GM12878 (cell line): Measurements from ENCODE around the gene TTF2. TPM values are rescaled to one million over a fixed set of nuclear protein-coding genes. Genes with fewer than 3 reads are reported as not detected.

Experiments used
- BHLHE40 ChIP-seq, 2 experiments: fragments of 450-650 bp in 1 of 2; IDR thresholded peaks; 2 replicates each; pipeline ENCODE4 v1.6.1; 2011 to 2017; ENCODE audit warnings: low read depth in 2 of 2, borderline replicate concordance in 1 of 2, improper control_type of control experiment in 1 of 2, low read length in 1 of 2, mild to moderate bottlenecking in 1 of 2
- BRCA1 ChIP-seq: IDR thresholded peaks from 2 replicates; pipeline ENCODE4 v1.6.1; 2011; ENCODE audit warnings: low read depth, low read length, improper control_type of control experiment
- CEBPB ChIP-seq, 2 experiments: fragments of 150-350 bp in 1 of 2; IDR thresholded peaks; 2 replicates each; pipeline ENCODE4 v1.6.1; 2012 to 2014; ENCODE audit warnings: low read depth in 2 of 2, low read length in 2 of 2, borderline replicate concordance in 1 of 2, inconsistent platforms in 1 of 2
- CHD4 ChIP-seq: fragments of 200-600 bp; sonication (generic); IDR thresholded peaks from 2 replicates; pipeline ENCODE4 v1.6.1; 2016; ENCODE audit warnings: mild to moderate bottlenecking
- EGR1 ChIP-seq, 2 experiments: IDR thresholded peaks; 1 replicate in 1 of 2; 2 replicates in 1 of 2; pipeline ENCODE4 v1.6.1; 2011 to 2012; ENCODE audit warnings: low read depth in 2 of 2, low read length in 2 of 2, borderline replicate concordance in 1 of 2, mild to moderate bottlenecking in 1 of 2, moderate library complexity in 1 of 2
- FOXK2 ChIP-seq: fragments of 450-650 bp; IDR thresholded peaks from 2 replicates; pipeline ENCODE4 v1.6.1; 2017; ENCODE audit warnings: mild to moderate bottlenecking, moderate library complexity
- GATAD2B ChIP-seq: fragments of 450-650 bp; conservative IDR thresholded peaks from 2 replicates; pipeline ENCODE4 v1.6.1; 2017; ENCODE audit warnings: low read depth, mild to moderate bottlenecking, moderate library complexity
- HCFC1 ChIP-seq: fragments of 150-350 bp; IDR thresholded peaks from 2 replicates; pipeline ENCODE4 v1.6.1; 2014; ENCODE audit warnings: low read length
- HDAC6 ChIP-seq: fragments of 200-600 bp; sonication (generic); IDR thresholded peaks from one replicate; pipeline ENCODE4 v1.8.0; 2017; ENCODE audit warnings: antibody characterized with exemption; ENCODE audit not compliant: unreplicated experiment
- IRF4 ChIP-seq: IDR thresholded peaks from 2 replicates; pipeline ENCODE4 v1.6.1; 2011; ENCODE audit warnings: low read depth, low read length
- MYB ChIP-seq: fragments of 150-350 bp; IDR thresholded peaks from 2 replicates; pipeline ENCODE4 v1.6.1; 2014; ENCODE audit warnings: mild to moderate bottlenecking, low read depth, low read length, borderline replicate concordance
- RFX5 ChIP-seq: IDR thresholded peaks from 2 replicates; pipeline ENCODE4 v1.6.1; 2011; ENCODE audit warnings: low read depth, low read length, improper control_type of control experiment
- RUNX3 ChIP-seq: IDR thresholded peaks from 2 replicates; pipeline ENCODE4 v1.6.1; 2012; ENCODE audit warnings: low read length, inconsistent platforms
- SMAD1 ChIP-seq: fragments of 450-650 bp; IDR thresholded peaks from 2 replicates; pipeline ENCODE4 v1.6.1; 2018; ENCODE audit warnings: mild to moderate bottlenecking, low read depth; ENCODE audit not compliant: partially characterized antibody
- SMARCA5 ChIP-seq: fragments of 450-650 bp; IDR thresholded peaks from 2 replicates; pipeline ENCODE4 v1.6.1; 2017; ENCODE audit warnings: mild to moderate bottlenecking
- SP1 ChIP-seq: IDR thresholded peaks from one replicate; pipeline ENCODE4 v1.6.1; 2011; ENCODE audit warnings: low read depth, low read length
- SREBF2 ChIP-seq: IDR thresholded peaks from 2 replicates; pipeline ENCODE4 v1.6.1; 2012; ENCODE audit warnings: mild to moderate bottlenecking, low read length
- STAT3 ChIP-seq: IDR thresholded peaks from 2 replicates; pipeline ENCODE4 v1.6.1; 2011; ENCODE audit warnings: low read depth, low read length, improper control_type of control experiment
- TCF3 ChIP-seq: IDR thresholded peaks from 2 replicates; pipeline ENCODE4 v1.6.1; 2012; ENCODE audit warnings: low read depth, mild to moderate bottlenecking, low read length, borderline replicate concordance; ENCODE audit not compliant: insufficient read depth
- ZNF274 ChIP-seq: IDR thresholded peaks from one replicate; pipeline ENCODE4 v1.8.0; 2011; ENCODE audit not compliant: insufficient read length, insufficient read depth
- ZNF384 ChIP-seq: IDR thresholded peaks from 2 replicates; pipeline ENCODE4 v1.6.1; 2012; ENCODE audit warnings: low read depth, mild to moderate bottlenecking, low read length, improper control_type of control experiment, borderline replicate concordance
- ZZZ3 ChIP-seq: IDR thresholded peaks from 2 replicates; pipeline ENCODE4 v1.6.1; 2011; ENCODE audit warnings: low read depth; ENCODE audit not compliant: control insufficient read depth, insufficient read length
- polyA plus RNA-seq, 11 experiments: library from polyadenylated mRNA; depleted of rRNA in 4 of 11; unstranded in 6 of 11; stranded (reverse) in 5 of 11; fragments of >200 nt; fragmentation: Nextera tagmentation in 4 of 11; fragmentation: Illumina TruSeq in 1 of 11; extraction: Ambion mirVana in 4 of 11; extraction: Trizol in 1 of 11; gene quantifications; 1 replicate in 1 of 11; 2 replicates in 10 of 11; pipeline versions ENCODE4 v1.2.1 to v1.2.3, GENCODE V29; 2011 to 2016; ENCODE audit warnings: inconsistent platforms in 2 of 11, missing spikeins in 2 of 11, low read depth in 1 of 11
- total RNA-seq, 4 experiments: library from RNA; depleted of rRNA in 3 of 4; stranded (reverse); fragments of >200 nt in 3 of 4; fragmentation: Illumina TruSeq in 1 of 4; extraction: Trizol in 1 of 4; gene quantifications; 2 replicates each; pipeline versions ENCODE4 v1.2.1 to v1.2.3, GENCODE V29; 2013 to 2021
- TF ChIP-seq, protein P1 (sequence below): IDR thresholded peaks from 2 replicates; pipeline ENCODE4 v1.6.1; 2011; ENCODE audit warnings: borderline replicate concordance, low read depth, mild to moderate bottlenecking, moderate library complexity, mixed read lengths, low read length; ENCODE audit not compliant: insufficient read depth; ENCODE audit errors: extremely low read length
- TF ChIP-seq, protein P2 (sequence below): IDR thresholded peaks from 2 replicates; pipeline ENCODE4 v1.6.1; 2011; ENCODE audit warnings: low read depth, mild to moderate bottlenecking, low read length, moderate library complexity, borderline replicate concordance; ENCODE audit errors: extremely low read depth
- TF ChIP-seq, protein P3 (sequence below): fragments of 450-650 bp; IDR thresholded peaks from 2 replicates; pipeline ENCODE4 v1.6.1; 2017; ENCODE audit warnings: borderline replicate concordance
- TF ChIP-seq, protein P4 (sequence below): IDR thresholded peaks from 2 replicates; pipeline ENCODE4 v1.6.1; 2011; ENCODE audit warnings: low read depth, low read length, improper control_type of control experiment, borderline replicate concordance

The TTF2 gene
- total and polyA plus RNA-seq, 10 of the 15 experiments (the other 5 are each of a cell fraction or from before 2014, with no cell fraction given) = 17.7 to 134 (median 78.2) TPM

DNA sequence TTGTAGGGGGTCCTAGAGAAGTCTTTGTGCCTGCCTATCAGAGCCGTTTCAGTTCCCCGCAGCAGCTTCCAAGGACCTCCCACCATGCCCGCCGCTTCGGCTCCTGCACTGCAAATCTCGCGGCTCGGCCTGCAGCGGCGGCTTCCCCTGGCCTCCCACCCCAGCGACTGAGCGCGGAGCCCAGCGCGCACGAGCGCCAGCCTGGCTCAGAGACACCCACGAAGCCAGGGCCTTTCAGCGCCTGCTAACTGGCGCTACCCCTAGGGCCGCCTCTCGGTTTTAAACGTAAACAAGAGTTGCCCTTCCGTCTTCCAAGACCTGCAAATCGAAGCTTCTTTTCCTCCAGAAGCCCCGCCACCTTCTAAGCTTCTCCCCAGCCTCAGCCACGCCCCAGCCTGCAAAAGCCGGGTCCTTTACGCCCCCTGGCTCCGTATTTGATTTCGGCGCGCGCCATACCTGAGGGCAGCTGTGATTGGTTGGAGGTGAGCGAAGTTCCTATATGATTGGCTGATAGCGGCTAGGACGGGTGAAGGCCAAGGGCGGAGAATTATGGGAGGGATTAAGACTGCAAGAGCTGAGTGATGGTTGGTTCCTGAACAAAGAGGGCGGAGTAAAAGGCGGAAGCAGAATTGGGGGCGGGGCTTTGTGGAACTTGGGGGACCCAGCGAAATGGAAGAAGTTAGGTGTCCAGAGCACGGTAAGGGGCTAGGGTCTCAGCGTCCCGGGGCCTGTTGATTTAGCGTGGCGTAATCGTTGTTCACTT, at the start of gene TTF2 (continued):
- TF ChIP-seq, protein P1, sequence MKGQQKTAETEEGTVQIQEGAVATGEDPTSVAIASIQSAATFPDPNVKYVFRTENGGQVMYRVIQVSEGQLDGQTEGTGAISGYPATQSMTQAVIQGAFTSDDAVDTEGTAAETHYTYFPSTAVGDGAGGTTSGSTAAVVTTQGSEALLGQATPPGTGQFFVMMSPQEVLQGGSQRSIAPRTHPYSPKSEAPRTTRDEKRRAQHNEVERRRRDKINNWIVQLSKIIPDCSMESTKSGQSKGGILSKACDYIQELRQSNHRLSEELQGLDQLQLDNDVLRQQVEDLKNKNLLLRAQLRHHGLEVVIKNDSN = no peak
- TF ChIP-seq ZNF274 = no peak
- peak; percentile 1 for TF ChIP-seq SMAD1
- TF ChIP-seq SMARCA5 = 0 out of 2 replicates have a peak, but pooled peaks have one; percentile 18
- TF ChIP-seq STAT3 = no peak
- TF ChIP-seq CHD4 = no peak
- no peak for TF ChIP-seq TCF3
- no peak for TF ChIP-seq BRCA1
- TF ChIP-seq IRF4 = no peak
- peak; percentile 70; the same call in 1 of the 2 replicates for TF ChIP-seq RFX5
- TF ChIP-seq, protein P2, sequence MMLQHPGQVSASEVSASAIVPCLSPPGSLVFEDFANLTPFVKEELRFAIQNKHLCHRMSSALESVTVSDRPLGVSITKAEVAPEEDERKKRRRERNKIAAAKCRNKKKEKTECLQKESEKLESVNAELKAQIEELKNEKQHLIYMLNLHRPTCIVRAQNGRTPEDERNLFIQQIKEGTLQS = no peak
- TF ChIP-seq SP1 = peak; percentile 92
- no peak for TF ChIP-seq HCFC1
- no peak for TF ChIP-seq FOXK2
- TF ChIP-seq ZNF384 = no peak
- TF ChIP-seq, protein P3, sequence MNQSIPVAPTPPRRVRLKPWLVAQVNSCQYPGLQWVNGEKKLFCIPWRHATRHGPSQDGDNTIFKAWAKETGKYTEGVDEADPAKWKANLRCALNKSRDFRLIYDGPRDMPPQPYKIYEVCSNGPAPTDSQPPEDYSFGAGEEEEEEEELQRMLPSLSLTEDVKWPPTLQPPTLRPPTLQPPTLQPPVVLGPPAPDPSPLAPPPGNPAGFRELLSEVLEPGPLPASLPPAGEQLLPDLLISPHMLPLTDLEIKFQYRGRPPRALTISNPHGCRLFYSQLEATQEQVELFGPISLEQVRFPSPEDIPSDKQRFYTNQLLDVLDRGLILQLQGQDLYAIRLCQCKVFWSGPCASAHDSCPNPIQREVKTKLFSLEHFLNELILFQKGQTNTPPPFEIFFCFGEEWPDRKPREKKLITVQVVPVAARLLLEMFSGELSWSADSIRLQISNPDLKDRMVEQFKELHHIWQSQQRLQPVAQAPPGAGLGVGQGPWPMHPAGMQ = no peak
- TF ChIP-seq, protein P4, sequence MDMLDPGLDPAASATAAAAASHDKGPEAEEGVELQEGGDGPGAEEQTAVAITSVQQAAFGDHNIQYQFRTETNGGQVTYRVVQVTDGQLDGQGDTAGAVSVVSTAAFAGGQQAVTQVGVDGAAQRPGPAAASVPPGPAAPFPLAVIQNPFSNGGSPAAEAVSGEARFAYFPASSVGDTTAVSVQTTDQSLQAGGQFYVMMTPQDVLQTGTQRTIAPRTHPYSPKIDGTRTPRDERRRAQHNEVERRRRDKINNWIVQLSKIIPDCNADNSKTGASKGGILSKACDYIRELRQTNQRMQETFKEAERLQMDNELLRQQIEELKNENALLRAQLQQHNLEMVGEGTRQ = no peak
- no peak for TF ChIP-seq RUNX3
- no peak for TF ChIP-seq CEBPB (IDR thresholded peaks at IDR 0.05; ENCODE audit: borderline replicate concordance in 1 of 2, low read depth in 2 of 2, low read length in 2 of 2)
- peak; percentile 24 to 84; a peak in 3 of 4 replicates for TF ChIP-seq BHLHE40 (IDR thresholded peaks at IDR 0.05; ENCODE audit: borderline replicate concordance in 1 of 2, low read depth in 2 of 2, low read length in 1 of 2)
- TF ChIP-seq EGR1 (IDR thresholded peaks at IDR 0.05; ENCODE audit: borderline replicate concordance in 1 of 2, low read depth in 2 of 2, low read length in 2 of 2) = peak in 1 of 2 experiments; percentile 50; a peak in 1 of 3 replicates
- no peak for TF ChIP-seq MYB
- TF ChIP-seq SREBF2 = no peak
- TF ChIP-seq HDAC6 = no peak
- no peak for TF ChIP-seq ZZZ3
- peak; percentile 64; the same call in 1 of the 2 replicates for TF ChIP-seq GATAD2B
